Measurements from ENCODE around the gene TSBP1.

DNA sequence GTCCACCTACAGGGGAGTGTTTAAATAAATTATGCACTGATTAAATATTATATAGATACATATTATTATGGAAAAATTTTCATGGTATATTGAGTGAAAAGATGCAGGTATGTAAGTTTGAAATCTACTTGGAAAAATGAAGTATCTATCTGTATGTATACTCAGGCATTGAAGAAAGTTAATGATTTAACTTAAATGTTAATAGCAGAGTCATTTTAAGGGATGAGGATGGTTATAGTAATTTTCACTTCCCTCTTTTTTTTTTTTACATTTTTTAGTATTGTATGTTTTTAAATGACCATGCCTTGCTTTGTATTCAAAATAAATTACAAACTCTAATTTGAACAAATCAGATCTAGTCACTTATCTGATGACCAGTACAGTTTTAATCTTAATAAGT, 104.7 kb downstream of the TSBP1 start:
- TF ChIP-seq, protein P1, sequence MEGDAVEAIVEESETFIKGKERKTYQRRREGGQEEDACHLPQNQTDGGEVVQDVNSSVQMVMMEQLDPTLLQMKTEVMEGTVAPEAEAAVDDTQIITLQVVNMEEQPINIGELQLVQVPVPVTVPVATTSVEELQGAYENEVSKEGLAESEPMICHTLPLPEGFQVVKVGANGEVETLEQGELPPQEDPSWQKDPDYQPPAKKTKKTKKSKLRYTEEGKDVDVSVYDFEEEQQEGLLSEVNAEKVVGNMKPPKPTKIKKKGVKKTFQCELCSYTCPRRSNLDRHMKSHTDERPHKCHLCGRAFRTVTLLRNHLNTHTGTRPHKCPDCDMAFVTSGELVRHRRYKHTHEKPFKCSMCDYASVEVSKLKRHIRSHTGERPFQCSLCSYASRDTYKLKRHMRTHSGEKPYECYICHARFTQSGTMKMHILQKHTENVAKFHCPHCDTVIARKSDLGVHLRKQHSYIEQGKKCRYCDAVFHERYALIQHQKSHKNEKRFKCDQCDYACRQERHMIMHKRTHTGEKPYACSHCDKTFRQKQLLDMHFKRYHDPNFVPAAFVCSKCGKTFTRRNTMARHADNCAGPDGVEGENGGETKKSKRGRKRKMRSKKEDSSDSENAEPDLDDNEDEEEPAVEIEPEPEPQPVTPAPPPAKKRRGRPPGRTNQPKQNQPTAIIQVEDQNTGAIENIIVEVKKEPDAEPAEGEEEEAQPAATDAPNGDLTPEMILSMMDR (IDR thresholded peaks at IDR 0.05; ENCODE audit: borderline replicate concordance, extremely low read depth, low read length, poor library complexity, severe bottlenecking) = no peak
- no peak for TF ChIP-seq EZH2 (IDR thresholded peaks at IDR 0.05; ENCODE audit: borderline replicate concordance, low read depth, low read length, severe bottlenecking)
